CD4-positive, alpha-beta T cell treated with Interleukin-2 at 100 ng/mL for 4 hours (primary cell): ENCODE measurements around the gene RELN.

Experiments
- DNase-seq: peaks from one replicate; pipeline ENCODE4 v3.0.0-alpha.2; 2020; ENCODE audit warnings: low spot score

The RELN gene

DNA sequence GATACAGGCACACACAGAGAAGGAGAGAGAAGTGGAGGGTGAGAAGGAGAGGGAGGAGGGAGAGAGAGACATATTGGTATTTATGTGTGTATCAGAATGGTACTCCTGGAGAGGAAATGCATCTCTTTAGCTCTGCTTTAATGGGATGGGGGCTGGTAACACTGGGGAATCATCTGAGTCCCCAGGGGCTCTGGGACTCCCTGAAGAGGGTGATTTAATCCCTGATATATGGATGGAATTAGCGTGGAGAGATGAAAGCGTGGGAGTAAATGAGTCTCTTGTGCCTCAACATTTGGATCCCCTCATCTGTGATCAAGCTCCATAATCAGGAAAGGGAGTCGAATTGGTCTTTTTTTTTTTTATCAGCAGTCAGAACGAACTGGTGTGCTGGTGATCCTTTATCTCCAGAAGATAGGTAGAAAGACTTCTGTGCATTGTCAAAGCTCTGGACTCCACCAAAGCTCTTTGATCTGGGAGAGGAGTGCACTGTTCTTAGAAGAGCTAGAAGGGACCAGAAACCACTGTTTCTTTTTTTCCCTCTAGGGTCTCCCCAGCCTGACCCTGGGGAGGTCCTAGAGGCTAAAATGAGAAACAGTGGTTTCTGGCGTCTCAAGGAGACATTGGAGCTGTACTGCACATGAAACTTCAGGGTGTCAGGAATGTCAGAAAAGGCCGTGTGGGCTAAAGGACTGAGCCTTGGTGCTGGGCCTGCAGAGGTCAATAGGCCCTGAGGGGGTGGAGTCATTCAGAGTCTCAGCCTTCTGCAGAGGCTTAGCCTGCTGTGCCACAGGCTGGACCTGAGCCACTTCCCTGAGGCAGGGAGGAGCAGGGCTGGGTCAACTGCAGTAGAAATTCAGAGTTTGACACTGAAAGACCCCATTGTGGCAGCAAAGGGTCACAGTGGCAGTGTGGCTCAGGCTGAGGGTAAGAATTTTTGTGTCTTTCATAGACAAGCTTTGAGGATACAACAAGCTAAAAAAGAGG lies 309.0 kb downstream of the RELN start:
- DNase-seq, result no peak

GRCh38 chr7:103679151-103680132 lies 310.0 kb downstream of the RELN start:
- DNase-seq, result no peak

GRCh38 chr7:103668279-103668941 lies 321.0 kb downstream of the RELN start:
- no peak for DNase-seq

GRCh38 chr7:103666326-103666725 lies 323.1 kb downstream of the RELN start:
- DNase-seq, result no peak

DNA sequence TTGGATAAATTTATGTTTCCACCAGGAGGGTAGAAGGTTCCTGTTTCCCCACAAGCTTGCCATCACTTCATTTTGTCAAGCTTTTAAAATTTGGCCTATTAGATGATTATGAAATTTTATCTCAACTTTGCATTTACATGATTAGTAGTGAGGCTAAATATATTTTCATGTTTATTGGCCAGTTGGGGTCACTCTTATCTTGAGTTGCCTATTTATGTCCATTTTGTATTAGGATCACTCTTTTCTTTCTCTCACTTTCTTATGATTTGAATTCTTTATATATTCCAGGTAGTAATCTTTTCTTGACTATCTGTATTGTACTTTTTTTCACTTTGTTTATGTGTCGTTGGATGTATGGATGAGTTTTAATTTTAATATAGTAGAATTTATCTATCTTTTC lies 324.9 kb downstream of the RELN start:
- DNase-seq, result no peak

DNA sequence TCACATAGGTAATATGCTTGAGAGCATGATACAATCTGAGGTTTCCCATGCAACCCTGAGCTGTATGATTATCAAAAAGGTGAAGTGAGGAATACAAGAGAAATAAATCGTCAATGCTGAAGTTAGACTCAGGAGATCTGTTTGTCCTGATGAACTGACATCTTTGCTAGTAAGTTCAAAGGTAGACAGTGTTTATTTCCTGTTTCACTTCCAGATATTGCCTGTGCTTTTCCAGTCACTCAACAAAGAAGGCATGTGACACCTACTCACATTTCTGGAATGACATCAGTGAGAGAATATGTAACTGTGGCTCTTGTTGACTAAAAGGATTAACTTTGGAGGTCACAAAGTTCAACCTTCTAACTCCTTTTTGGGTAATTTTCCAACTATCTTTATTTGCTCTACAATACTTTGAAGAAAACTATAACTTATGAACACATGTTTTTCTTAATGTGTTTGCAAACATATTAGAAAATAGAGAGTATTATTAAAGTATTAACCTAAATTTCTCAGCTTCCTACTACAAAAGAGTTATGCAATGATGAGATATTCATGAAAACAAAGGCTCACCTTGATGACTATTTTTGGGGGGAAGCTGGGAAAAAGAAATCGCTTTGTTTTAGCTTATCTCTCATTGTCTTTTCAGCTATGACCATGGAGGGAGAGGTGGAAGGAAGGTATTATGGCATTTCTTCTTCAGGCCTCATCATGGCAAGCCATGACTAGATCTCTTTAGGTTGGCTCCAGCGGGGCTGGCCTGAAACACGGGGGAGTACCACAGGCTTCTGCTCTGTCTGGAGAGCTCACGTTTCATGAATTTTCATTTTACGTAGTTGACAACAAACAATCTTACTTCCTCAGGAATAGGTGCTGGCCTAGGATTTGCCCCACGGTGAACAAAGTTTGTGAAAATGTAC lies 328.7 kb downstream of the RELN start:
- no peak for DNase-seq

DNA sequence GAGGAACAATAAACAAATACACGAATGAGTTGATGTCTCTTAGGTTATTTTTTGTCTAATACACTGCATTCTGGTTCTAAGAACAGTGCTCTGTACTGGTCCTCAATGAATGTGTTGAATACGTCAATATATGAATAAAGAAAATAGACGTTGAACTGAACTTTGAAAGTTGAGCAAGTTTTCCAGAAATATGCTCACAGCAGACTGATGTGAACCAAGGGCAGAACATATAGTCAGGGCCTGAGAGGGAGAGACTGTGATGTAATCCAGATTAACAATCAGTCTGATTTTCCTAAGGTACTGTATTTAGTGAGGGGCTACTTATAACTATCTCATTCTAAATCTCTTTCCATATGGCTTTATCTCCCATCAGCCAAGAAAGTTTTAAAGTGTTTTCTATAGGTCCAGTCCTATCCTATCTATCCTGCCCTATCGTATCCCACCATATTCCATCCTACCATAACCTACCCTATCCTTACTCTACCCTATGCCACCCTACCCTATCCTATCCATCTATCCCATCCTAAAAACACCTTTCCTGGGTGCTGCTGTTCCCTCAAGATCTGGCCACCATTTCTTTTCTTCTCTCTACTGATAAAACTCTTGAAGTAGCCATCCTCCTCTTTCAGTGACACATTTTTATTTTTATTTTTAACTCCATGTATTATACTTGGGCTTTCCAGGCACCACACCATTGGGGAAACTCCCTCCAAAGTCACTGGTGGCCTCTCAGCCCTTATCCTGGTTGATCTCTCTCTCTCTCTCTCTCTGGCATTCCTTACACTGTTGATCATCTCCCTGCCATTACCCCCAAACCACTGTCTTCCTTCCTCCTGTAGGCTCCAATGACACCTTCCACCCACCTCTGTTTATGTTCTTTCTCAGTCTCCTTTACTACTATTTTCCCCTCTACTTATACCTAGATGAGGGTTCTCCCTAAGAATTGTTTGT lies 331.1 kb downstream of the RELN start:
- no peak for DNase-seq

- no peak for DNase-seq
These were observed 332.0 kb downstream of the RELN start for GRCh38 chr7:103657474-103657894.

DNA sequence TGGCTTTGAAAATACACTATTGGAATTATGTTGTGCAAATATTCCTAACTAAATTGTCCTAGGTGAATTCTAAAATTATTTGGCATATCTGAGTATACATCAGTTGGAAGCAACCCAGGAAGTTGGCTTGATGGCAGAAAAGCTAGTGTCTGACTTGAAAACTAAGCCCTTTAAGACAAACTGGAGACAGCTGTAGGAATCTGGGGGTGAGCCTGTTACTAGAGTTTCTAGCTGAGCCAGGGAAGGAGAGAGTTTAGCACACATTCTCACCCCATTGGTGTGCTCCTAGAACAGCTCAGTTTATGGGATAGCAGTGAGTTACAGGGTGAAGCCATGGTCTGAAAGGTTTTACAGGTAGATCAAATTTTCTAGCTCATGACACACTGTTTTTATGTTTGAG lies 333.2 kb downstream of the RELN start:
- no peak for DNase-seq

- no peak for DNase-seq
These were observed 337.7 kb downstream of the RELN start for GRCh38 chr7:103651593-103652377.

DNA sequence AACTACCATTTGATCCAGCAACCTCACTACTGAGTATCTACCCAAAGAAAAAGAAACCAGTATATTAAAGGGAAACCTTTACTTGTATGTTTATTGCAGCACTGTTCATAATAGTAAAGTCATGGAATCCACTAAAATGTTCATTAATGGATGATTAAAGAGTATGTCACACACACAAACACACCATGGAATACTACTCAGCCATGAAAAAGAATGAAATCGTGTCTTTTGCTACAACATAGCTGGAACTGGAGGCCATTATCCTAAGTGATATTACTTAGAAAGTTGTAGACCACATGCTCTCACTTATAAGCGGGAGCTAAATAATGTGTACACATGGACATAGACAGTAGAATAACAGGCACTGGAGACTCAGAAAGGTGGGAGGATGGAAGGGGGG lies 340.4 kb downstream of the RELN start:
- no peak for DNase-seq

- no peak for DNase-seq
These were observed 341.3 kb downstream of the RELN start for GRCh38 chr7:103648135-103648534.

GRCh38 chr7:103644319-103644718 lies 345.1 kb downstream of the RELN start:
- no peak for DNase-seq

- DNase-seq, result no peak
These were observed 349.3 kb downstream of the RELN start for GRCh38 chr7:103640031-103640779.

DNA sequence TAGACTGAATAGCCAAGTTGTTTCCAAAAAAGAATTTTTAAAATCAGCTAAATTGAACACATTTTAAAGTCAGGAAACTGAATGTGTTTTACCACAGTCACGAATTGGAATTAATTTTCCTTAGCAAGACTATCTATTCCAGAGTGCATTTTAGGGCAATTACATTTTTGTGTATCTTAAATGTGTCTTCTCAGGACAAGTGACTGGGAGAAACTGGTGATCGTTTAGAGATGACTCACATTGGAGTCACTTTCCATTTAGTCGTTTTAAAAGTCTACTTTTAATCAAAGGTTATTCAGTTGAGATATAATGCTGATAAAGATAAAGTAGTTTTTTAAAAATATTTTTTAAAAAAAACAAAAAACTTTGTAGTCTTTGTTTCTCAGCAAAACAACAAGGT lies 351.7 kb downstream of the RELN start:
- DNase-seq, result no peak

DNA sequence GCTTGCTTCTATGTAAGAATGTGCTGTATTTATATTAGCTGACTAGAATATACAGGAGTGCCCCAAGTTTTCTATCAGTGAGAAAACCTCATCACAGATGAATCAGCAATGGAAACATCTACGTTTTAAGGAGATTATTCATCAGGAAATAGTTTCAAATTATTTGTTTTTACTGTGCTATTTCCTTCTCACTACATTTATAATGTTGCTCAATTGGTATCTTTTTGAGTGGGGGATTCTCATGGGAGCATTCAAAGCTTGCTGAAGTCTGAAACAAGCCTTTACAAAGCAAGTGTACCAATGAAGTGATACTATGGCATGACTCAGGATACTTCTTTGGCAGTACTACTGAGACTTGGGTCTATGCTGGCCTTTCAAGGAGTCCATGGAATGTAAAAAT lies 352.4 kb downstream of the RELN start:
- no peak for DNase-seq

DNA sequence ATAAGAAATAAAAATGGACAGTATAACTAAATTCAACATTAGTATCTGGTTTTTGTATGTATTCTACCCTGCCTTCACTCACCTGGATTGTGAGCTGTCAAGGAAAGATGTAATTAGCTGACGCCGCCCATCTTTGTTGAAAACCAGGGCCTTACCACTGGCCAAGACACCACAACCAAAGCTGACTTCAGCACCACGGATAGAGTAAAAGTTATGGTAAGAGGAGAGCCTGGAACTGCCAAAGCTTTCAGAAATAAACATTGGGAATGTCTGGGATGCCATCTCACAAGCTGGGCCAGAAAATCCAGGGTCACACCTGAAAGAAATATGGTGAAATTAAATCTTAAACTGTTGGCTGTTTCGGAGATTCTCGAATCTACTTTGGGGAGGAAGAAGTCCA lies 353.3 kb downstream of the RELN start:
- no peak for DNase-seq

- no peak for DNase-seq
These were observed 356.5 kb downstream of the RELN start for GRCh38 chr7:103632972-103633371.
